ENCODE measurements around the gene PNPLA1.

The PNPLA1 gene

DNA sequence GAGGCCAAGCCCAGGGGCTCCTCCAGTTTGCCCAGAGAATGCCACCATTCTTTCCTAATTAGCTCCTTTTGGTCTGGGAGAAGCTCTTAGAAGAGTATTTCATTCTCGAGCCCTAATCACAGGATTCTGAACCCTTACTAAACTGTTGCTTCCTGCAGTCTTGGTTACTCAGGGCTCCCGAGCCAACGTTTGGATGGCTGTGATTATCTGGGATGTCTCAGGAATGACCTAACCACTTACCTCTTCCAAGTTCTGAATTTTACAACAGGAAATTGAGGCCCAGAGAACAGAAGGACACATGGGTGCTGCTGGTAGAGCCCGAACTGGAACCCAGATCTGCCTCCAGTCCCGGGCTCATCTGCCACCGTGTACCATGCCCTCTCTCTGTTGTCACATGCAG, 22.2 kb upstream of the PNPLA1 start:
- DNase-seq, result no peak

GRCh38 chr6:36248980-36249379, 20.9 kb upstream of the PNPLA1 start:
- DNase-seq, result no peak

DNA sequence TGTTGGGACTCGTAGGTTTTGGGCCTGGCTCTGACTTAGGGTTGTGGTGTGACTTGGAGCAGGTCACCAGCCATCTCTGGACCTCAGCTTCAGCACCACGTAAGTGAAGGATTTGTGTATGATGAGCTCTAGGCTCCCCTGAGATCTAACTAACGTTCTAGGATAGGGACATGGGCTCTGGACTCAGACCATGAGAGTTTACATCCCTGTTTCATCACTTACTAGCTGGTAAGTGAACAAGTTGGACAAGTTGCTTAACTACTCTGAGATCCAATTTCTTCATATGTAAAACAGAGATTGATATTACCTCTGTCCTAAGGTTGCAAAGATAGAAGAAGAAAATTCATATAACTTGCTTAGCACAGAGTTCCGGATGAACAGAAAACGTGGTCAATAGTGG, 20.3 kb upstream of the PNPLA1 start:
- no peak for DNase-seq

DNA sequence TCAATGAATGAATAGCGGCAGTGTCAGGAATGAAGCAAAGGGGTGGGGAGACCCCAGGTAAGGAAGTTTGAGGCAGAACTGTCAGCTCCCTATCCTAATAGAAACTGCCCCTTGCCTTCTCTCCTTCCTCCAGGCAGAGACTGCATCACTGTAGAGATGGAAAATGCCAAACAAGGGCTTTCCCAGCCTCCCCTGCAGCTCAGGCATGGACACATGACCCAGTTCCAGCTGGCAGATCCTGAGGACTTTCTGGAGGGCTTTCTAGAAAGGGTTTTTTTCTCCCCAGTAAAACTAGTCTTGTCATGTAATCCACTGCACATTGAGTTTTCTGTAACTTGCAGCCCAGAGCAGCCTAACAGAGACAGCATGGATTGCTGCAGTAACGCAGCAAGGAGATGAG, 17.9 kb upstream of the PNPLA1 start:
- DNase-seq, result no peak

DNA sequence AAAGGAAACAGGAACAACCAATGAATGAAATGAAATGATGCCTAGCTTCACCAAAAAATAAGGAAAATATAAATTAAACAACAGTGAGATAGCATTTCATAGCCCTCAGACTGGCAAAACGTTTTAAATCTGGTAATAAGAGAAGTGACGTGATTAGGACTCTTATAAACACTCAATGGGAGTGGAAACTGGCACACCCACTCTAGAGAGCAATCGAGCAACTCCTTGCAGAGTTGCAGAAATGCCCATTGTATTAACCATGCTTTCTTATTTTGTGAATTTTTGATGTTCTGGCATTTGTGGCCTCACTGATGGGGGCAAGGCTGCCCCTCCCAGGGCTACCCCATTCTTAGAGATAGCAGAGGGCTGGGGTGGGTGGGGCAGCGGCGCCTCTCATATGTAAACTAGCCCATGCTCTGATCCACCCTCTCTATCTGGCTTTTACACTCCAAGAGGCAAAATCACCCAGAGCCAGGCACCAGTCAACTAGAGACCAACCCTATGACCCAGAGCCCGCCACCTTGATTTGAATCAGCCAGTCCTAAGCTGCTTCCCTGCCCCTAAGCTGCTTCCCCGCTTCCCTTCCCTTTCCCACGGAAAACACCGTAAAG, 6.4 kb upstream of the PNPLA1 start:
- no peak for DNase-seq

GRCh38 chr6:36265744-36266143, 4.1 kb upstream of the PNPLA1 start:
- DNase-seq, result no peak

GRCh38 chr6:36266913-36267644, 2.8 kb upstream of the PNPLA1 start:
- no peak for DNase-seq

DNA sequence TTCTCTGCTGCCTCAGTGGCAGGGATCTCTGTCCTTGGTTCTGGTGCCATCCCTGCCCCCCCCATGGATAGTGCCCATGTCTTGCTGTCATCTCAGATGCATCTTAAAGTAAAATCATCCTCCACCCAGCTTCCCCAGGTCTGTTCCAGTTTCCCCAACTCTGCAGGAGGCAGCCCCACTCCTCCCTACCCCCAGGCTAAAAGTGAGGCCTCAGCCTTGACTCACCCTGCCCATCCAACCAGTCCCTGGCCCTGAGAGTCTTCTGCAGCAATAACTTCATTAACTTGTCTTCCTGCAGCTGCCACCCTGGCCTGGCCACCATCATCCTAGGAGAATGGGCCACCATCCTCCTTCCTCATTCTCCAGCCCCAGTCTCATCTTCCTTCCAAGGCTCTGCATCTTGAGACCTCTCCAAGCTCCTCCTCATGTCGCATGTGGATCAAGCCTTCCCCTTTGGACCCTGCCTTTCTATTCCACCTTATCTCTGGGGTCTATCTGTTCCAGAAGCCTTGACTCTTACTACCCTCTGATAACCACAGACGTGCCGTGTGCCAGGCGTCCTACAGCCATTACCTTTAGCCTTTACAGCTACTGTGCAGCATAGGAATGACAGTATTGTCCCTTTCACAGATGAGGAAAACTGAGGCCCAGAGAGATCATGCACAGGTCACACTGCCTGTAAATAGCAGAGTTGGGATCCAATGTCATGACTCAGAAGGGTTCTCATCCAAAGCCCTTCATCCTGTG, 2.0 kb upstream of the PNPLA1 start:
- no peak for DNase-seq

DNA sequence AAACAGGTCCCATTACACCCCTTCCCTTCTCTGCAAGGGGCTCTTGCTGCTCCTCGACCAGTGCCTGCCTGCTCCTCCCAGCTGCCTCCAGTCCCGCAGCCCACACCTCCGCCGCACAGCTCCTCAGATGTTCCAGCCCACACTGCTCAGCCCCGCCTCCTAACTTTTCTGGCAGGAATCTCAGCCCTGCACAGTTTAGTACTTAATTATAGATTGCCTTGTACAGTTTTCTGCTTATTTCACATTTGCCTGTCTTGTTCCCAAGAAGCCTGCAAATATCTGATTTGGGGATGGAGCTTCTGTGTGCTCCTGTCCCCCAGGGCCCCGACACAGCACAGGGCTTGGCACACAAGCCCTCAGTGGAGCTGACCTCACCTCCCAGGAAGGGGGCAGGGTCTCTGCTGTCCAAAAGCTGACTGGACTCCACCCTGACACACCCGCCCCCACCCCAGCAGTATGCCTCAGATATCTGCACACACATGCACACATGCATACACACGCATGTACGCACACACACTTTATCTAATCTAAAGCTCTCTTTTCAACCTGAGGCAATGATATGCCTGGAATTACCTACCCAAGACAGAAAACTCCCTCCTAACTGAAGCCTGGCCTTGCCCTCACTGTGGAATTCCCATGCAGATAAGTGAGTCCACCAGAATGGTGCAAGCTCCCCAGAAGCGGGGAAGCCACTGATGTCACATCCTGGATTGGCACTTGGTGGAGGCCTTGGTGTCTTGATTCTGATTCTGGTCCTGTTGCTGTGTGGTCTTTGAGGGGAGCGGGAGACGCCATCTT, 1.2 kb upstream of the PNPLA1 start:
- DNase-seq, result no peak

DNA sequence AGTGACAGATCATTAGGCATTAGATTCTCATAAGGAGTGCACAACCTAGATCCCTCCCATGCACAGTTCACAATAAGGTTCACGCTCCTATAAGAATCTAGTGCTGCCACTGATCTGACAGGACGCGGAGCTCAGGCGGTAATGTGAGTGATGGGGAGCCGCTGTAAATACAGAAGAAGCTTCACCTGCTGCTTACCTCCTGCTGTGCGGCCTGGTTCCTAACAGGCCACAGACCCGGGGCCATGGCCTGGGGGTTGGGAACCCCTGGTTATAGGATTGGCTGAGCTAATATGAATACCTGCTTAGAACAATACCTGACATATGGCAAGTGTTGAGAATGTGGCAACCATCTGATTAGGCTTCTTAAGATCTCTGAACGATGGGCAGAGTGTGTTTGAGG, 2.4 kb downstream of the PNPLA1 start:
- DNase-seq, result no peak

GRCh38 chr6:36273067-36273466, 3.2 kb downstream of the PNPLA1 start:
- DNase-seq, result no peak

- DNase-seq, result no peak
These were observed 4.1 kb downstream of the PNPLA1 start for GRCh38 chr6:36273802-36274514.

DNA sequence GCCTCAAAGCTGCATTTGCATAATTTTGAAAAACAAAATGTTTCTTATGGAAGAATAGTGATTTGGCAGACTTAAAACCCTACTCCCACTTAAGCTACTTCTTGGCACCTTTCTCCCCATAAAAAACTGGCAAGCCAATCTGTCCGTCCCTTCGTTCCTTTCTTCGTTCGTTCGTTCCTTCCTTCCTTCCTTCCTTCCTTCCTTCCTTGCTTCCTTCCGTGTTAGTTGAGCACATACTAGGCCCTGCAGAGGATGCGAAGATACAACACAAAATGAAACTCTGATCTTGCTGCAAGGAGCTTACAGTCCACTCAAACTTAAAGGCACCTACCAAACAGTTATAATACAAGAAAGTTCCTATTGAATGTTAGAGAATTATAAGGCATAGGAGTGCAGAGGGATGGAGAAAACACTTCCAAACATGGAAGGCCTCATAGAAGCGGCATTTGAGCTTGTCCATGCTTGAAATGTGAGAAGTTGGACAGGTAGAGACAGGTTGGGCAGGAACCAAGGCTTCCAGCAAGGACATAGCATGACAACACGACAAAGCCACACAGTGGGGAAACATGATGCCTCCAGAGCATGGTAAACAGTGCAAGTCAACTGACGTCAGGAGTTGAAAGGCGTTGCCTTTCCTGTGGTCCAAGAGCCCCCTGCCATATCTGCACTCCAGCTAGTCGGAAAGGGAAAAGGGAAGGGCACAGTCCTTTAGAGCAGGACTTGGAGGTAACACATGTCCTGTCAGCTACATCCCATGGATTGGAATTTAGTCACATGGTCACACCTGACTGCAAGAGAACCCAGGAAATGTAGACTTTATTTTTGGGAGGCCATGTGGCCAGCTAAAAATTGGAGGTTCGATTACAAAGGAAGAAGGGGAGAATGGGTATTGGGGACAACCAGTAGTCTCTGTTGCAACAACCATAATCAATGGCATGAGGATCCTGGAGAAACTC, 7.0 kb downstream of the PNPLA1 start:
- no peak for DNase-seq

GRCh38 chr6:36277946-36278470, 8.1 kb downstream of the PNPLA1 start:
- no peak for DNase-seq

GRCh38 chr6:36280467-36280866, 10.6 kb downstream of the PNPLA1 start:
- no peak for DNase-seq

GRCh38 chr6:36280983-36281382, 11.1 kb downstream of the PNPLA1 start:
- no peak for DNase-seq

GRCh38 chr6:36283608-36284007, 13.7 kb downstream of the PNPLA1 start:
- DNase-seq, result no peak

DNA sequence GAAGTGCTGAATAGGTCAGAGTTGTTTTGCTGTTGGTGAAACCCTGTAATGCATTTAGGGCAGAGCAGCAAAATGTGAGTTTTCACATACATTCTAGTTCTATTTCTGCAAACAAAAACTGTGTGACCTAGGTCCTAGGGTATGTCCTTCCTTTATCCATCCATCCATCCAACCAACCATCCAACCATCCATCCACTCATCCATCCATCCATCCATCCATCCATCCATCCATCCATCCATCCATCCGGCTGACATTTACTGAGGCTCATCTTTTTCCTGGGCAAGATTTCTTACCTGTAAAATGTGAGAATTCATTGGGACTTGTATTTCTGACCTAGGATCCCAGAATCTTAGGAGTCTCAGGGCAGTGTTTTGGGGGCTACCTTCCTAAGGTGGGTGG, 14.5 kb downstream of the PNPLA1 start:
- no peak for DNase-seq

DNA sequence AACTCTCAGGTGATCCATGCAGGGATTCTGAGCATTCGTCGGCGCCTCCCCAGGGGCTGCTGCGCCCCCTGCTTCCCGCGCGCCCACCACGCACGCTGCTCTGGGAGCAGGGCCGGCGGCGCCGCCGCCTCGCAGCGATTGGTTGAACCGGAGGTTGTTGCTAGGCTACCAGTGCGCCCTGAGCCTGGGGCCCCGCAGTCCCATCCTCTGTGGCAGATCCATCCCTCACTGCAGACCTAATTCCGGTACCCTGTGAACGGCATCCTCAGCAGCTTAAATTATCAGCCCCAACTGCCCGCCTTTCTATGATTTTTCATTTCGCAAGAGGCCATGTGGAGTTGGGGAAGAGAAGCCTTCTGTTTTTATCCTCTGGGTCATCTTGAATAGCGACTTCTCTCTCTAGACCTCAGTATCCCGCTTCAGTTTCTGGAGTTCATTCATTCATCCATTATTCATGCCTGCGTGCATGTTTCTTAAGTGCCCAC, 15.4 kb downstream of the PNPLA1 start:
- no peak for DNase-seq

DNA sequence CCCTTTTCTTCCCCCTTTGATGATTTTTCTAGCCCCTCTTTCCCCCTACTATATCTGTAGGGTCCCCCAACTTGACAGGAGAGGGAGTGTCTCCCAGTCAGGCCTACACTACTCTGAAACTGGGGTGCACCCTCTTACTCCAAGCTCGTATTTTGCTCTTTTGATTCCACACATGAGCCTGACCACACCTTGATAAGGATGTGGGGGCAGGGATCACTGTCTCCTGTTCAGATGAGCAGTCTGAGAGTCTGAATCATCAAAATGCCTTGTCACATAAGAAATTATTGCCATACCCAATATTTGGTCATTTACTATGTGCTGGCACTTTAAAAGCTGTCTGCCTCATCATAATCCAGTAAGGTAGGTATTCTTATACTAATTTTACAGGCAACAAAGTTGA, 15.9 kb downstream of the PNPLA1 start:
- no peak for DNase-seq

DNA sequence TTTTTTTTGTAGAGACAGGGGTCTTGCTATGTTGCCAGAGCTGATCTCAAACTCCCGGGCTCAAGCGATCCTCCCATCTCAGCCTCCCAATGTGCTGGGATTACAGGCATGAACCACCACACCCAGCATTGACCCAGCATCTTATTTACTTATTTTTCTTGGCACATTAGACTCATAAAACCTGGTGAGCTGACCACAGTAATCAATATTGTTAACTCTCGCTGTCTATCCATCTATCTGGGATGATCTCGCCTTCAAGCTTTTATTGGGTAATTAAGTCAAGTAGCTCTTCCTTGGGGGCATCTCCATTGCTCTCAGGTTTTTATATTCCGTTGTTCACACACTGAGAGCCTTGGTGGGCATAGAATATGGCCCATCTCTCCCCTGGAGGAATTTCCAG, 17.0 kb downstream of the PNPLA1 start:
- no peak for DNase-seq
